ENCODE measurements around the gene ANKLE2. TPM values are rescaled to one million over a fixed set of nuclear protein-coding genes. Genes with fewer than 3 reads are reported as not detected.
A peak's percentile ranks its signal among the peaks of the same experiment; 100 is the strongest.

Gene ANKLE2
- total and polyA plus RNA-seq, 2 of the 13 experiments (the other 11 are each of a cell fraction or from before 2014, with no cell fraction given) = 35.3 to 37.1 TPM

DNA sequence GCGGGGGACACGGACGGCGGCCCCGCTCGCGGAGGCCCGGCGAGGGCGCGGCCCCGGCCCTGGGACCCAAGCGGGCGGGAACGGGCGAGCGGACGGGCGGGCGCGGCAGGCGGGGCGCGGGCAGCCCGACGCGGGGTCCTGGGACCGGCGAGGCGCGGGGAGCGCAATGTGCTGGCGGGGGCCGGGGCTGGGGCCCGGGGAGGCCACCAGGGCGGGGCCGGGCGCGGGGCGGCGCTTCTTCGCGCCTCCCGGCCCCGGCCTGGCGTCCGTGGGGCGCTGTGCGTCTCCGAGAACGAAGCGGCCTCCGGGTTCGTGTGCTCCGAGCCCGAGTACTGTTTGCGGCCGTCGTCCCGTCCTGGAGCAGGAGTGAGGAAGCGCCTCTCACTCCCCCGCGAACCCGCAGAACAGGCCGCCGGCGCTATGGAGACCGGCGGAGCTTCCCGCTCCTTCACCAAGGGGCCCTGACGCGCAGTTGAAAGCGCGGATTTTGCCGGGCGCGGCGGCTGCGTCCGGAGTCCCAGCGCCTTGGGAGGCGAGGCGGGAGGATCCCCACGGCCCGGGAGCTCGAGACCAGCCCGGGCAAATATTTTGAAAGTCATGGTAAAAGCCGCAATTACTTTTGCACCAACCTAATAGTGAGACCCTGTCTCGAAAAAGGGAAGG, 420 bp upstream of the ANKLE2 start (continued):
- peak; percentile 48; the same call in 1 of the 2 replicates for TF ChIP-seq RXRA (CRISPR knock-in tag; IDR thresholded peaks at IDR 0.05)
- TF ChIP-seq, protein P1, sequence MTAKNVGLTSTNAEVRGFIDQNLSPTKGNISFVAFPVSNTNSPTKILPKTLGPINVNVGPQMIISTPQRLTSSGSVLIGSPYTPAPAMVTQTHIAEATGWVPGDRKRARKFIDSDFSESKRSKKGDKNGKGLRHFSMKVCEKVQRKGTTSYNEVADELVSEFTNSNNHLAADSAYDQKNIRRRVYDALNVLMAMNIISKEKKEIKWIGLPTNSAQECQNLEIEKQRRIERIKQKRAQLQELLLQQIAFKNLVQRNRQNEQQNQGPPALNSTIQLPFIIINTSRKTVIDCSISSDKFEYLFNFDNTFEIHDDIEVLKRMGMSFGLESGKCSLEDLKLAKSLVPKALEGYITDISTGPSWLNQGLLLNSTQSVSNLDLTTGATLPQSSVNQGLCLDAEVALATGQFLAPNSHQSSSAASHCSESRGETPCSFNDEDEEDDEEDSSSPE (CRISPR knock-in tag; IDR thresholded peaks at IDR 0.05) = peak; percentile 81

DNA sequence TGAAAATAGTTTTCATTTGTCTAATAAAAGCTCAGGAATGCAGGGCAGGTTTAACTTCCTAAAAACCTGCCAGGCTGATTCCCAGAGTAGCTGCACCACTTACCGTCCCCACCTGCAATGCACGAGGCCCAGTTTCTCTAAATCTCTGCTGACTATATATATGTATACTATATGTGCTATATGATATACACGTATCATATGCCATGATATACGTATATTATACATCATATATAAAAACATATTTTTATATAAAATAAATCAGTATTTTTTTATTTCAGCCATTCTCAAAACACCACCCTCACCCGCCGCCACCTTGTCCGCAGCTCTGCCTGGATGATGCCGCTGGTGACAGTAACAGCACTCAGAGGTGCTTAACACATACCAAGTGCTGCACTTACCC, 2.3 kb downstream of the ANKLE2 start:
- ChIA-PET POLR2A (no interaction called here), CTCF (ENCODE audit: low intra/inter-chr PET ratio, low total read pairs) (no interaction called here)
- Histone ChIP-seq H3K27me3 (ENCODE audit: control insufficient read depth in 1 of 2, insufficient read depth in 2 of 2, low read length in 2 of 2) (no peaks in the 10 kb centered on the region; a peak in 1 of 5 replicates), H4K20me1 (ENCODE audit: insufficient read depth, low read length) (peaks cover 21% of the 10 kb centered on the region), H3K4me2 (ENCODE audit: low read depth, low read length) (peak overlapping the region; percentile 99), H3K27ac (ENCODE audit: extremely low read length, insufficient read depth, low read length) (no peak overlapping the region), H3K9ac (ENCODE audit: insufficient read depth, low read depth, low read length) (no peak overlapping the region), H2AFZ (ENCODE audit: low read length) (no peak overlapping the region), H3K9me3 (ENCODE audit: low read length) (no peaks in the 10 kb centered on the region), H3K4me1 (ENCODE audit: insufficient read depth, low read length) (peaks cover 35% of the 10 kb centered on the region), H3K36me3 (replicated peaks in 1 of 2; ENCODE audit: control insufficient read depth in 1 of 2, insufficient read depth in 2 of 2, low read length in 2 of 2) (peaks cover 2 to 12% of the 10 kb centered on the region in 2 experiments; a peak in 4 of 5 replicates), H3K79me2 (ENCODE audit: insufficient read depth, low read length) (peaks cover 39% of the 10 kb centered on the region), H3K4me3 (replicated peaks in 1 of 3; ENCODE audit: insufficient read depth in 1 of 3, low read depth in 2 of 3, low read length in 3 of 3) (peak overlapping the region in 1 of 3 experiments; percentile 28; a peak in 1 of 6 replicates)
- FAIRE-seq (no peak), DNase-seq (ENCODE audit: low spot score) (no peak), ATAC-seq (no peak)
- intact Hi-C loops (cut with micrococcal nuclease; ENCODE audit: unreplicated experiment) = no loop called here
- no TSS peak for BruUV-seq (replicated peaks)
- TF ChIP-seq JUNB (CRISPR knock-in tag; IDR thresholded peaks at IDR 0.05; ENCODE audit: borderline replicate concordance) (no peak), STAT6 (CRISPR knock-in tag; IDR thresholded peaks at IDR 0.05; ENCODE audit: borderline replicate concordance) (no peak), ZNF672 (CRISPR knock-in tag; IDR thresholded peaks at IDR 0.05) (no peak)
- TF ChIP-seq, protein P2, sequence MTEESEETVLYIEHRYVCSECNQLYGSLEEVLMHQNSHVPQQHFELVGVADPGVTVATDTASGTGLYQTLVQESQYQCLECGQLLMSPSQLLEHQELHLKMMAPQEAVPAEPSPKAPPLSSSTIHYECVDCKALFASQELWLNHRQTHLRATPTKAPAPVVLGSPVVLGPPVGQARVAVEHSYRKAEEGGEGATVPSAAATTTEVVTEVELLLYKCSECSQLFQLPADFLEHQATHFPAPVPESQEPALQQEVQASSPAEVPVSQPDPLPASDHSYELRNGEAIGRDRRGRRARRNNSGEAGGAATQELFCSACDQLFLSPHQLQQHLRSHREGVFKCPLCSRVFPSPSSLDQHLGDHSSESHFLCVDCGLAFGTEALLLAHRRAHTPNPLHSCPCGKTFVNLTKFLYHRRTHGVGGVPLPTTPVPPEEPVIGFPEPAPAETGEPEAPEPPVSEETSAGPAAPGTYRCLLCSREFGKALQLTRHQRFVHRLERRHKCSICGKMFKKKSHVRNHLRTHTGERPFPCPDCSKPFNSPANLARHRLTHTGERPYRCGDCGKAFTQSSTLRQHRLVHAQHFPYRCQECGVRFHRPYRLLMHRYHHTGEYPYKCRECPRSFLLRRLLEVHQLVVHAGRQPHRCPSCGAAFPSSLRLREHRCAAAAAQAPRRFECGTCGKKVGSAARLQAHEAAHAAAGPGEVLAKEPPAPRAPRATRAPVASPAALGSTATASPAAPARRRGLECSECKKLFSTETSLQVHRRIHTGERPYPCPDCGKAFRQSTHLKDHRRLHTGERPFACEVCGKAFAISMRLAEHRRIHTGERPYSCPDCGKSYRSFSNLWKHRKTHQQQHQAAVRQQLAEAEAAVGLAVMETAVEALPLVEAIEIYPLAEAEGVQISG (CRISPR knock-in tag; IDR thresholded peaks at IDR 0.05) = no peak
- in situ Hi-C loops (cut with HindIII; ENCODE audit: extremely low pct_ligation_motif_present, low pct_unique_long_range_greater_than_20kb) = no loop called here
- WGBS (ENCODE audit: low lambda C conversion rate) = 97% methylated on average over 8 of the region's 8 CpGs
